Pulmonary artery endothelial cell (primary cell): ENCODE data around the gene POU5F2. TPM values are rescaled to one million over a fixed set of nuclear protein-coding genes. Genes with fewer than 3 reads are reported as not detected.

Experiments used
- DNase-seq: peaks from one replicate; pipeline ENCODE4 v3.0.0-alpha.2; 2011; ENCODE audit warnings: low read depth, low spot score
- total RNA-seq: library from RNA; depleted of rRNA; stranded (reverse); fragments of >200 nt; gene quantifications from 2 replicates; pipeline ENCODE4 v1.2.3, GENCODE V29; 2014

The POU5F2 gene
- total RNA-seq, 1 donor from 2014 or later = 0.26 TPM

DNA sequence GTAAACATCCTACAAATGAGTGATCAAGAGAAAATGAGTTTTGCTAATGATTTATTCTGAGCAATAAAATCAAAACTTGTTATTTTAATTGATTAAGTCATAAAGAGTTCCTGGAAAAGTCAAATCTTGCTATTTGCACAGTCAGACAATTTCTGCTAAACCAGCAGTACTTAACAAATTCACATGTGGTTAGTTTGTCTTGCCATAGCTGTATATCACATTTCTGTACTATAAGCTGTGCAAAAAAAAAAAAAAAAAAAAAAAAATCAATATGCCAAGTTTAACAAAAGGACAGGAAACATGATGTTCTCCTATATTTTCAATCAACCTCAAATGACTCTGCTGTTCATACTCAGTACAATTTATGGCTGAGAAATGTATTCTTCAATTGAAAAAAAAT is 24.9 kb downstream of the POU5F2 start:
- DNase-seq = no peak

GRCh38 chr5:93715761-93716160 is 25.6 kb downstream of the POU5F2 start:
- DNase-seq = no peak

DNA sequence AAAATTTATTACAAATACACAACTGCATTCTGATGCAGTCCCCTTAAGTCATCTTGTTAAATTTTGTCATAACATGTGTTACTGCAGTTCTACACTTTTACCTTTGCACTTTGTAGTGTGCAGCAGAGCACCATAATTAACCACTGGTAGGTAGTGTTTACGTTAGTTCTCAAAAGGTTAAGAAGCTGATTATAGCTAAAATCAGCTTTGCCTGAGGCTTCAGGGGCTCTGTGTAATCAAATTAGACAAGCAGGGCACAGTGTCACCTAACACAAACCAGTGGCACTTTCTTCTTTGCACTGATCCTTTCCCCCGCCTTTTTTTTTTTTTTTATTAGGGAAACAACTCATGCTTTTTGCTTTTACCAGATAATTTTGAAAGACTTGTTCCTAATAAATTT is 26.1 kb downstream of the POU5F2 start:
- no peak for DNase-seq

DNA sequence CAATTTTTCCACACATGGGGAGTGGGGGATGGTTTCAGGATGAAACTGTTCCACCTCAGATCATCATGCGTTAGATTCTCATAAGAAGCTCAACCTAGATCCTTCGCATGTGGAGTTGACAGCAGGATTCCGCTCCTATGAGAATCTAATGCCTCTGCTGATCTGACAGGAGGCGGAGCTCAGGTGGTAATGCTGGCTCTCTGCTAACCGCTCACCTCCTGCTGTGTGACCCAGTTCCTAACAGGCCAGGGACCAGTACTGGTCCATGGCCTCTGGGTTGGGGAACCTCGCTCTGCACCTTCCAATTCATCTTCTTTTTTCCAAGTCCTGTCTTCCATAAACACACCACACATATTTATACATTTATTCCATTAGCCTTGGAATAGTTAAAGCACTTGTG is 33.0 kb downstream of the POU5F2 start:
- DNase-seq = no peak

DNA sequence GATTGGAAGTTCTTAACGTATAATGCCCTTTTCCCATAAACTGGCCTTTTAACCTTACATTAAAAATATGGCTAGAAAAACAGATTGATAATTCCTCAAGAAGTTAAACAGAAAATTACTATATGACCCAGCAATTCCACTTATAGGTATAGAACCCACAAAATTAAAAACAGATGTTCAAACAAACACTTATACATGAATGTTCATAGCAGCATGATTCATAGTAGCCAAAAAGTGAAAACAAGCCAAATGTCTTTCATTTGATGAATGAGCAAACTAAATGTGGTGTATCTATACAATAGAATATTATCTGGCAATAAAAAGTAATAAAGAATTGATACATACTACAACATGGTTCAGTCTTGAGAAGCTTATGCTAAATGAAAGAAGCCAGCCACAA is 35.5 kb downstream of the POU5F2 start:
- no peak for DNase-seq

GRCh38 chr5:93704996-93705395 is 36.4 kb downstream of the POU5F2 start:
- DNase-seq = no peak

GRCh38 chr5:93691997-93692396 is 49.4 kb downstream of the POU5F2 start:
- no peak for DNase-seq

Other genes with a start within 250 kb of the POU5F2 start
- 15.0 and 17.1 TPM in 2 replicates for gene NR2F1-AS1, start 160.4 kb downstream of the POU5F2 start, total RNA-seq
- 31.3 and 32.4 TPM in 2 replicates for gene NR2F1, start 158.4 kb downstream of the POU5F2 start, total RNA-seq